OCI-LY3 (cell line): ENCODE results near the gene RAB37.

Experiments
- CTCF ChIP-seq: fragments of 200-600, 300-600 bp; sonication (generic); IDR thresholded peaks from 2 replicates; pipeline ENCODE4 v1.5.1; 2014; ENCODE audit warnings: antibody characterized with exemption, low read length, low read depth
- EZH2phosphoT487 ChIP-seq: fragments of 200-600 bp; shearing (Covaris generic); IDR thresholded peaks from 2 replicates; pipeline ENCODE4 v1.6.1; 2018; ENCODE audit warnings: antibody characterized with exemption, mixed run types, low read depth

DNA sequence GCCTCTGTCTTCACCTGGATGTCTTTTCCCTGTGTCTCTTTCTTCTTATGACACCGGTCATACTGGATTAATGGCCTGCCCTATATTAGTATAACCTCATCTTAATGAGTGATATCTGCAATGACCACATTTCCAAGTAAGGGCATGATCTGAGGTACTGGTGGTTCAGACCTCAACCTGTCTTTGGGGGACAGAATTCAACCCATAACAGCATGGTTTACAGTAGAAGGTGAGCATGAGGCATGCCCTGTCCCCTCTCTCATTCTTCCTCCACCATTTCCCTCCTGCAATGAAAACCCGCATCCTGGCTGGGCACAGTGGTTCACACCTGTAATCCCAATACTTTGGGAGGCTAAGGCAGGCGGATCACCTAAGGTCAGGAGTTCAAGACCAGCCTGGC, 2.8 kb upstream of the RAB37 start:
- TF ChIP-seq CTCF (no peak), EZH2phosphoT487 (no peak)
